Endothelial cell of umbilical vein (primary cell): Measurements from ENCODE around the gene OR51I2. TPM values are rescaled to one million over a fixed set of nuclear protein-coding genes. Genes with fewer than 3 reads are reported as not detected.
A peak's percentile ranks its signal among the peaks of the same experiment; 100 is the strongest.

ENCODE experiments used
- BruUV-seq: library from RNA; stranded (reverse); fragments of 400-500 nt; replicated peaks from 2 replicates; lab custom pipeline; 2021; lab: Mats Ljungman, UMichigan
- CTCF ChIA-PET: fragments of 300-600, 350-600 bp; sonication (Branson Sonifier 250); formaldehyde crosslinking; loops from one replicate; lab custom pipeline; 2021; ENCODE audit warnings: antibody characterized with exemption, inconsistent platforms; lab: Charles Lee
- POLR2A ChIA-PET: fragments of 300-600, 350-600 bp; sonication (Branson Sonifier 250); formaldehyde crosslinking; loops from one replicate; lab custom pipeline; 2021; ENCODE audit warnings: antibody characterized with exemption, inconsistent platforms; lab: Charles Lee
- DNase-seq: peaks from one replicate; pipeline ENCODE4 v3.0.0-alpha.2; 2011; ENCODE audit warnings: low read depth, low spot score
- FAIRE-seq: peaks from 2 replicates; lab custom pipeline; 2011; peaks lifted over from hg19 to GRCh38; lab: Jason Lieb, UNC
- H2AFZ ChIP-seq: 2 replicates; pipeline ENCODE4 v1.6.0; 2012; ENCODE audit warnings: low read depth, low read length, control low read depth, inconsistent platforms
- H3K27ac ChIP-seq: 2 replicates; pipeline ENCODE4 v1.5.1; 2011; ENCODE audit warnings: low read depth, mild to moderate bottlenecking, control low read depth, low read length, moderate library complexity; ENCODE audit not compliant: insufficient read depth
- H3K27me3 ChIP-seq, 2 experiments: 2 replicates each; pipeline versions ENCODE4 v1.6.0 to v1.6.1; 2011; ENCODE audit warnings: low read length in 2 of 2, mixed read lengths in 1 of 2; ENCODE audit not compliant: control insufficient read depth in 2 of 2, insufficient read depth in 2 of 2
- H3K36me3 ChIP-seq, 2 experiments: 2 replicates in 1 of 2; 3 replicates in 1 of 2; pipeline ENCODE4 v1.5.1; 2011; ENCODE audit warnings: low read length in 2 of 2, mild to moderate bottlenecking in 1 of 2, moderate library complexity in 1 of 2; ENCODE audit not compliant: control insufficient read depth in 2 of 2, insufficient read depth in 2 of 2; ENCODE audit errors: extremely low read depth in 1 of 2
- H3K4me1 ChIP-seq: 3 replicates; pipeline ENCODE4 v1.5.1; 2011; ENCODE audit warnings: mild to moderate bottlenecking, low read length; ENCODE audit not compliant: control insufficient read depth, insufficient read depth; ENCODE audit errors: extremely low read depth
- H3K4me2 ChIP-seq: 2 replicates; pipeline ENCODE4 v1.6.1; 2011; ENCODE audit warnings: low read length, control low read depth, mixed read lengths; ENCODE audit not compliant: insufficient read depth
- H3K4me3 ChIP-seq, 3 experiments: fragments of 200-600 bp in 1 of 3; sonication (generic), shearing (Covaris generic) in 1 of 3; replicated peaks in 1 of 3; 2 replicates each; pipeline ENCODE4 v1.5.1; 2011 to 2016; ENCODE audit warnings: control low read depth in 3 of 3, low read length in 3 of 3, mild to moderate bottlenecking in 2 of 3, inconsistent platforms in 1 of 3, low read depth in 1 of 3, moderate library complexity in 1 of 3; ENCODE audit not compliant: insufficient read depth in 1 of 3
- H3K79me2 ChIP-seq: 2 replicates; pipeline ENCODE4 v1.6.0; 2012; ENCODE audit warnings: low read length, inconsistent platforms; ENCODE audit not compliant: control insufficient read depth, insufficient read depth
- H3K9ac ChIP-seq: replicated peaks from 2 replicates; pipeline ENCODE3; 2011; ENCODE audit warnings: low read length, control low read depth; ENCODE audit not compliant: insufficient read depth; ENCODE audit errors: extremely low read depth
- H3K9me1 ChIP-seq: replicated peaks from 3 replicates; pipeline ENCODE4 v1.6.0; 2011; ENCODE audit warnings: mild to moderate bottlenecking, low read length; ENCODE audit not compliant: control insufficient read depth, insufficient read depth; ENCODE audit errors: extremely low read depth
- H3K9me3 ChIP-seq: replicated peaks from 2 replicates; pipeline ENCODE4 v1.5.1; 2012; ENCODE audit warnings: low read length, inconsistent platforms; ENCODE audit not compliant: control insufficient read depth, insufficient read depth
- H4K20me1 ChIP-seq: replicated peaks from 2 replicates; pipeline ENCODE3; 2011; ENCODE audit warnings: mild to moderate bottlenecking, low read length; ENCODE audit not compliant: control insufficient read depth, insufficient read depth; ENCODE audit errors: extremely low read depth
- JUN ChIP-seq: IDR thresholded peaks from 2 replicates; pipeline ENCODE4 v1.6.1; 2011; ENCODE audit warnings: borderline replicate concordance, low read depth; ENCODE audit not compliant: insufficient read length, insufficient read depth
- dilution Hi-C: fragments of 300-500 bp; cut with MboI; formaldehyde crosslinking; loops from one replicate; pipeline ENCODE4 v1.15.0; 2019; ENCODE audit warnings: low sequenced_read_pairs; ENCODE audit not compliant: extremely low pct_ligation_motif_present
- intact Hi-C: fragments of 100-400 bp; cut with micrococcal nuclease; formaldehyde crosslinking; loops from one replicate; pipeline ENCODE4 v1.10.0; 2022
- polyA plus RNA-seq, 4 experiments: library from polyadenylated mRNA; depleted of rRNA in 3 of 4; stranded (reverse) in 3 of 4; unstranded in 1 of 4; fragments of >200 nt; gene quantifications; 2 replicates each; pipeline versions ENCODE4 v1.2.1 to v1.2.3, GENCODE V29; 2011 to 2012; ENCODE audit warnings: missing spikeins in 1 of 4
- total RNA-seq: library from RNA; stranded (reverse); gene quantifications from 2 replicates; pipeline ENCODE4 v1.2.3, GENCODE V29; 2021
- TF ChIP-seq, protein P1 (sequence below), 2 donors: IDR thresholded peaks; 1 replicate in 1 of 2; 2 replicates in 1 of 2; pipeline ENCODE4 v1.5.1; 2011; ENCODE audit warnings: low read length in 2 of 2, mild to moderate bottlenecking in 2 of 2, moderate library complexity in 2 of 2, control low read depth in 1 of 2, inconsistent platforms in 1 of 2, low read depth in 1 of 2; ENCODE audit not compliant: insufficient read depth in 1 of 2; ENCODE audit errors: extremely low read depth in 1 of 2

OR51I2 gene
- total and polyA plus RNA-seq, 2 donors (not counting 3 experiments of a cell fraction or from before 2014, with no cell fraction given), result not detected

DNA sequence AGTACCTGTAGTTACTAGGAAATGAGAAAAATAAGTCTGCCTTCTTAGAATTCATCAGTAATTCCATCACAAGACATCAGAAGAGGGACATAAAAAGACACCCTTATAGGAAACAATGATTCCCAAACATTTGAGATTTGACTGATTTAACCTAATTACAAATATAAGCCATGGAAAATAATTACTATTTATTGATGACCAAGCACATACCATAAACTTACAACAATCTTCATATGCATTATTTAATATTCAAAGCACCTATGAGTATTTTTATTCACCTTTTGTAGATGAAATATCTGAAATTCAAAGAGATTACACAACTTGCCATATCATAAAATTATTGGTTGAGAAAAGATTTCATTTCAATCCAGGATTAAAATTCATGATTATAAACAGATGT, 24.8 kb downstream of the OR51I2 start:
- TF ChIP-seq, protein P1, sequence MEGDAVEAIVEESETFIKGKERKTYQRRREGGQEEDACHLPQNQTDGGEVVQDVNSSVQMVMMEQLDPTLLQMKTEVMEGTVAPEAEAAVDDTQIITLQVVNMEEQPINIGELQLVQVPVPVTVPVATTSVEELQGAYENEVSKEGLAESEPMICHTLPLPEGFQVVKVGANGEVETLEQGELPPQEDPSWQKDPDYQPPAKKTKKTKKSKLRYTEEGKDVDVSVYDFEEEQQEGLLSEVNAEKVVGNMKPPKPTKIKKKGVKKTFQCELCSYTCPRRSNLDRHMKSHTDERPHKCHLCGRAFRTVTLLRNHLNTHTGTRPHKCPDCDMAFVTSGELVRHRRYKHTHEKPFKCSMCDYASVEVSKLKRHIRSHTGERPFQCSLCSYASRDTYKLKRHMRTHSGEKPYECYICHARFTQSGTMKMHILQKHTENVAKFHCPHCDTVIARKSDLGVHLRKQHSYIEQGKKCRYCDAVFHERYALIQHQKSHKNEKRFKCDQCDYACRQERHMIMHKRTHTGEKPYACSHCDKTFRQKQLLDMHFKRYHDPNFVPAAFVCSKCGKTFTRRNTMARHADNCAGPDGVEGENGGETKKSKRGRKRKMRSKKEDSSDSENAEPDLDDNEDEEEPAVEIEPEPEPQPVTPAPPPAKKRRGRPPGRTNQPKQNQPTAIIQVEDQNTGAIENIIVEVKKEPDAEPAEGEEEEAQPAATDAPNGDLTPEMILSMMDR (IDR thresholded peaks at IDR 0.05; ENCODE audit: extremely low read depth in 1 of 2, insufficient read depth in 1 of 2, low read depth in 1 of 2, low read length in 2 of 2), result no peak
- Histone ChIP-seq H3K27ac (no peak overlapping the region), H3K4me2 (no peak overlapping the region), H2AFZ (no peak overlapping the region), H3K79me2 (no peaks in the 10 kb centered on the region), H3K36me3 (no peaks in the 10 kb centered on the region), H3K9ac (no peak overlapping the region), H3K9me1 (no peaks in the 10 kb centered on the region), H3K9me3 (no peaks in the 10 kb centered on the region), H3K4me1 (no peaks in the 10 kb centered on the region), H4K20me1 (no peaks in the 10 kb centered on the region), H3K27me3 (peaks cover 1 to 3% of the 10 kb centered on the region in 2 experiments), H3K4me3 (no peak overlapping the region)
- ChIA-PET POLR2A (no interaction called here), CTCF (no interaction called here)
- BruUV-seq, result no TSS peak
- no peak for FAIRE-seq
- DNase-seq, result no peak
- dilution Hi-C loops (no loop called here), intact Hi-C loops (no loop called here)

DNA sequence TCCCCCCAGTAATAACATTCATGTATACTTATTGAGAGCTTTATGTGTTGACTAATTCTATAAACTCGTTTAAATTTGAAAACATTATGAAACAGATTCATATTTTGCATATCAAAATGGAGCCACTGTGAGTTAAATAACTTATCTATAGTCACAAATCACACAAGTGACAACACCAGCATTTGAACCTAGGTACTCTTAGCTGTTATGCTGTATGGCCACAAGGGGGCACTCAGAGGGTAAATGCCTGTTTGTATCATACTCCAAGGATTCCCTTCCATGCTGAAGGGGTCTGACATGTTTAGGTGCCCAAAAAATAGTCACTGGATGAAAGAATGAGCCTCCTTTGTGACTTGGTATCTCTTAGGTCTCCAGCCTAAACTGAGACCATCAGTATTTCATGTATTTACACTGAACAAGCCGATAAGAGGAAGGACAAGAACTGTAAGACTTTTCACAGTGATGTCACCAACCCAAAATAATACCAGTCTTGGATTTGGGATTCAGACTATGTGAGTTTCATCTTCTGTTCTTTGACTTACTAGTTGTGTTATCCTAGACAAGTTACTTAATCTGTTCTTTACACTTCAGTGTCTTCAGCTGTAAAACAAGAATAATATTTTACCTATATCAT, 27.2 kb downstream of the OR51I2 start:
- no peaks in the 10 kb centered on the region for H3K79me2 ChIP-seq
- DNase-seq (peak; percentile 56), FAIRE-seq (peak; percentile 64)
- H3K9me3 ChIP-seq, result no peaks in the 10 kb centered on the region
- no peak overlapping the region for H2AFZ ChIP-seq
- no peaks in the 10 kb centered on the region for H4K20me1 ChIP-seq
- no peak overlapping the region for H3K27ac ChIP-seq
- H3K27me3 ChIP-seq, result peaks cover 1 to 3% of the 10 kb centered on the region in 2 experiments
- intact Hi-C loops (loop anchor here (1.0 kb wide), 3 partner anchors 236 to 415 kb away; partner anchors contain the start of gene OR52N2), dilution Hi-C loops (no loop called here)
- H3K36me3 ChIP-seq, result no peaks in the 10 kb centered on the region
- no peak overlapping the region for H3K4me2 ChIP-seq
- ChIA-PET POLR2A (interaction anchor here (0.6 kb wide), 1 partner anchor 223 kb away, joined by 7 read pairs; no protein-coding TSS in a partner anchor), CTCF (interaction anchor here (0.6 to 3.4 kb wide), 20 partner anchors 9 to 887 kb away, joined by 3 to 38 read pairs (median 5); partner anchors contain the start of genes OR52N2, OR56B1 and TRIM5)
- H3K9ac ChIP-seq, result no peak overlapping the region
- TF ChIP-seq, protein P1 (IDR thresholded peaks at IDR 0.05; ENCODE audit: extremely low read depth in 1 of 2, insufficient read depth in 1 of 2, low read depth in 1 of 2, low read length in 2 of 2), result peak; percentile 67 to 71
- TF ChIP-seq JUN, result no peak
- H3K9me1 ChIP-seq, result no peaks in the 10 kb centered on the region
- no peak overlapping the region for H3K4me3 ChIP-seq
- BruUV-seq, result no TSS peak
- H3K4me1 ChIP-seq, result no peaks in the 10 kb centered on the region
